T-cell (primary cell): ENCODE data around the gene FAM236A. TPM values are rescaled to one million over a fixed set of nuclear protein-coding genes. Genes with fewer than 3 reads are reported as not detected.
"Not testable (repeated sequence)": the region's sequence is repeated elsewhere in the genome, so short reads cannot be mapped to it uniquely, and the experiment has no call there.

Experiments used
- ATAC-seq, 4 experiments: fragments of 200-7000 bp in 3 of 4; fragments of 150-1000 bp in 1 of 4; cut with Tn5 transposase; replicated peaks in 1 of 4; 1 replicate in 3 of 4; 2 replicates in 1 of 4; pipeline ENCODE4 v1.10.0; 2021; ENCODE audit warnings: moderate library complexity in 3 of 4, mild to moderate bottlenecking in 2 of 4, moderate number of reproducible peaks in 1 of 4
- CTCF ChIA-PET, 2 donors: fragments of 300-600 bp; sonication (Branson Sonifier 250); formaldehyde crosslinking; loops; one replicate each; lab custom pipeline; 2022; ENCODE audit warnings: antibody characterized with exemption in 2 of 2; lab: Charles Lee
- POLR2A ChIA-PET, 2 donors: fragments of 300-600 bp; sonication (Branson Sonifier 250); formaldehyde crosslinking; loops; one replicate each; lab custom pipeline; 2022; ENCODE audit warnings: antibody characterized with exemption in 2 of 2; lab: Charles Lee
- DNase-seq, 35 experiments: peaks; one replicate each; pipeline versions ENCODE4 v3.0.0 to v3.0.0-alpha.2; 2013 to 2023
- H3K27ac ChIP-seq: one replicate; pipeline ENCODE4 v1.5.1; 2013; ENCODE audit warnings: low read length
- H3K27me3 ChIP-seq, 2 experiments: replicated peaks in 1 of 2; 1 replicate in 1 of 2; 2 replicates in 1 of 2; pipeline versions ENCODE4 v1.6.1 to v1.7.0; 2013; ENCODE audit warnings: low read length in 1 of 2, mixed read lengths in 1 of 2; ENCODE audit not compliant: control insufficient read depth in 2 of 2, insufficient read depth in 2 of 2; ENCODE audit errors: extremely low read depth in 1 of 2
- H3K36me3 ChIP-seq, 2 donors: 1 replicate in 1 of 2; 2 replicates in 1 of 2; pipeline versions ENCODE4 v1.6.1 to v1.7.0; 2013; ENCODE audit warnings: low read length in 1 of 2; ENCODE audit not compliant: control insufficient read depth in 2 of 2, insufficient read depth in 1 of 2; ENCODE audit errors: extremely low read depth in 1 of 2
- H3K4me1 ChIP-seq, 2 experiments: 1 replicate in 1 of 2; 2 replicates in 1 of 2; pipeline versions ENCODE4 v1.6.1 to v1.7.0; 2013; ENCODE audit warnings: low read length in 2 of 2, mixed read lengths in 1 of 2; ENCODE audit not compliant: insufficient read depth in 2 of 2, control insufficient read depth in 1 of 2; ENCODE audit errors: extremely low read depth in 1 of 2
- H3K4me3 ChIP-seq, 2 donors: 1 replicate in 1 of 2; 2 replicates in 1 of 2; pipeline versions ENCODE4 v1.5.1 to v1.7.0; 2013; ENCODE audit warnings: mild to moderate bottlenecking in 2 of 2, low read length in 1 of 2, moderate library complexity in 1 of 2; ENCODE audit not compliant: control insufficient read depth in 1 of 2; ENCODE audit errors: extremely low read depth in 1 of 2
- H3K9me3 ChIP-seq: 2 replicates; pipeline ENCODE4 v1.7.0; 2013
- H3K27ac Mint-ChIP-seq, 2 donors: one replicate each; pipeline ENCODE4 v1.8.0; 2020 to 2021; ENCODE audit warnings: mild to moderate bottlenecking in 2 of 2, mixed read lengths in 2 of 2
- H3K27me3 Mint-ChIP-seq, 2 donors: one replicate each; pipeline ENCODE4 v1.8.0; 2021 to 2022; ENCODE audit warnings: mixed read lengths in 2 of 2
- H3K36me3 Mint-ChIP-seq: one replicate; pipeline ENCODE4 v1.8.0; 2021; ENCODE audit warnings: mixed read lengths
- H3K4me1 Mint-ChIP-seq, 3 donors: one replicate each; pipeline ENCODE4 v1.8.0; 2020 to 2022; ENCODE audit warnings: mixed read lengths in 3 of 3, mild to moderate bottlenecking in 1 of 3
- H3K4me3 Mint-ChIP-seq, 3 donors: one replicate each; pipeline ENCODE4 v1.8.0; 2020 to 2022; ENCODE audit warnings: mild to moderate bottlenecking in 3 of 3, mixed read lengths in 3 of 3, moderate library complexity in 3 of 3
- H3K9me3 Mint-ChIP-seq, 3 donors: one replicate each; pipeline ENCODE4 v1.8.0; 2020 to 2022; ENCODE audit warnings: mixed read lengths in 3 of 3
- WGBS: methylation state at CpG from one replicate; pipeline ENCODE4 v1.1.5; 2013; ENCODE audit warnings: missing lambda C conversion rate; ENCODE audit not compliant: insufficient coverage; 5-methylcytosine and 5-hydroxymethylcytosine counted together
- total RNA-seq, 35 experiments: library from RNA in 6 of 35; stranded (reverse) in 6 of 35; fragments of 120-200 nt in 1 of 35; gene quantifications; one replicate each; pipeline versions ENCODE4 v1.2.1 to v1.2.4 and lab custom pipeline; 2013 to 2026

Gene FAM236A
- total RNA-seq, 5 donors from 2014 or later (not counting 1 experiment from before 2014, with no cell fraction given), result not detected

GRCh38 chrX:72980894-72981469, 43.0 kb downstream of the FAM236A start:
- H3K36me3 ChIP-seq, ATAC-seq, POLR2A ChIA-PET, H3K4me1 ChIP-seq, H3K36me3 Mint-ChIP-seq, H3K4me1 Mint-ChIP-seq, H3K27ac ChIP-seq, H3K9me3 ChIP-seq, H3K4me3 Mint-ChIP-seq, H3K9me3 Mint-ChIP-seq, CTCF ChIA-PET, DNase-seq, H3K27ac Mint-ChIP-seq, H3K27me3 ChIP-seq, H3K4me3 ChIP-seq: not testable (repeated sequence)
- WGBS, result 66% methylated on average over 3 of the region's 5 CpGs
- H3K27me3 Mint-ChIP-seq, result peaks cover 5 to 22% of the 10 kb centered on the region in 2 donors

Other genes starting within 250 kb of the FAM236A start
- gene PHKA1, start 223.9 kb upstream of the FAM236A start, total RNA-seq, result under 1 TPM; 0.30 to 0.67 (median 0.44) TPM
- gene DMRTC1B, start 161.3 kb upstream of the FAM236A start, total RNA-seq, result 1 to 10 TPM in 2 of 5 donors, under 1 TPM in 3; 0.56 to 2.6 (median 0.98) TPM
- gene FAM236B, start 155.5 kb upstream of the FAM236A start, total RNA-seq, result not detected
- not detected for gene FAM236D, start 130.0 kb upstream of the FAM236A start, total RNA-seq
- not detected for gene FAM236C, start 25.6 kb upstream of the FAM236A start, total RNA-seq
- 1 to 10 TPM in 1 of 5 donors, under 1 TPM in 4; 0.51 to 1.5 (median 0.56) TPM for gene DMRTC1, start 5.6 kb downstream of the FAM236A start, total RNA-seq
- gene PABPC1L2B, start 64.7 kb downstream of the FAM236A start, total RNA-seq, result not detected
- gene PABPC1L2A, start 141.3 kb downstream of the FAM236A start, total RNA-seq, result not detected